Measurements from ENCODE around the gene LCORL. TPM values are rescaled to one million over a fixed set of nuclear protein-coding genes. Genes with fewer than 3 reads are reported as not detected.

LCORL gene
- total and polyA plus RNA-seq, 9 of the 15 experiments (the other 6 are each of a cell fraction or from before 2014, with no cell fraction given) = 3.1 to 24.5 (median 11.1) TPM

GRCh38 chr4:18021720-18022571 is at the start of gene LCORL (continued):
- TF ChIP-seq PHF8 (IDR thresholded peaks at IDR 0.05; ENCODE audit: borderline replicate concordance, low read length) = peak; percentile 68
- TF ChIP-seq TCF7 (IDR thresholded peaks at IDR 0.05; ENCODE audit: borderline replicate concordance) = 0 out of 2 replicates have a peak, but pooled peaks have one; percentile 15
- TF ChIP-seq YY1 (IDR thresholded peaks at IDR 0.05; ENCODE audit: borderline replicate concordance in 1 of 3, control insufficient read depth in 1 of 3, extremely low read depth in 1 of 3, insufficient read depth in 3 of 3, insufficient read length in 1 of 3, insufficient replicate concordance in 2 of 3, low read depth in 1 of 3, low read length in 2 of 3) = peak in 2 of 3 experiments; percentile 84 to 88
- TF ChIP-seq FOSL1 (tag; conservative IDR thresholded peaks at IDR 0.05) = no peak; the same call in 1 of the 2 replicates
- TF ChIP-seq PHF21A (IDR thresholded peaks at IDR 0.05; ENCODE audit: borderline replicate concordance, low read depth) = peak; percentile 13; the same call in 1 of the 2 replicates
- peak; percentile 70; the same call in 1 of the 2 replicates for TF ChIP-seq PML (IDR thresholded peaks at IDR 0.05; ENCODE audit: low read length)
- TF ChIP-seq TAF1 (IDR thresholded peaks at IDR 0.05; ENCODE audit: control insufficient read depth, extremely low read depth, insufficient read depth, low read length, severe bottlenecking) = peak; percentile 81
- TF ChIP-seq CTCFL (IDR thresholded peaks at IDR 0.05; ENCODE audit: borderline replicate concordance, insufficient read depth, low read depth, low read length, poor library complexity, severe bottlenecking) = peak; percentile 96
- TF ChIP-seq JUND (IDR thresholded peaks at IDR 0.05; ENCODE audit: borderline replicate concordance, low read depth, low read length) = peak; percentile 28; the same call in 1 of the 2 replicates
- no peak; the same call in 2 of the 3 replicates for TF ChIP-seq JUND (tag; IDR thresholded peaks at IDR 0.05; ENCODE audit: borderline replicate concordance, low read depth, low read length)
- no peak for TF ChIP-seq TRIM24 (IDR thresholded peaks at IDR 0.05)
- peak in 1 of 2 experiments; percentile 44; a peak in 1 of 4 replicates for TF ChIP-seq KDM4B (IDR thresholded peaks at IDR 0.05; ENCODE audit: borderline replicate concordance in 2 of 2, low read depth in 1 of 2)
- peak; percentile 54; the same call in 1 of the 2 replicates for TF ChIP-seq ETV5 (CRISPR knock-in tag; IDR thresholded peaks at IDR 0.05; ENCODE audit: low read depth)
- TF ChIP-seq MAFK (IDR thresholded peaks at IDR 0.05; ENCODE audit: low read length) = peak; percentile 15; the same call in 1 of the 2 replicates
- no peak for TF ChIP-seq ATF1 (CRISPR knock-in tag; IDR thresholded peaks at IDR 0.05)
- peak; percentile 80 for TF ChIP-seq ATF1 (tag; IDR thresholded peaks at IDR 0.05)
- 0 out of 2 replicates have a peak, but pooled peaks have one; percentile 14 for TF ChIP-seq NR2C1 (IDR thresholded peaks at IDR 0.05)
- peak; percentile 66 for TF ChIP-seq NR2C1 (tag; IDR thresholded peaks at IDR 0.05)
- no peak for TF ChIP-seq PREB (CRISPR knock-in tag; IDR thresholded peaks at IDR 0.05)
- peak; percentile 97 for TF ChIP-seq VEZF1 (CRISPR knock-in tag; IDR thresholded peaks at IDR 0.05)
- TF ChIP-seq NCOA6 (IDR thresholded peaks at IDR 0.05) = no peak
- TF ChIP-seq ZNF507 (tag; conservative IDR thresholded peaks at IDR 0.05) = no peak
- TF ChIP-seq EP300 (IDR thresholded peaks at IDR 0.05; ENCODE audit: low read length) = peak; percentile 11; the same call in 1 of the 2 replicates

All from K562 (cell line).